SH-SY5Y (cell line): Measurements from ENCODE around the gene ODAPH.

Experiments used
- GATA2 ChIP-seq: IDR thresholded peaks from 2 replicates; pipeline ENCODE4 v1.6.1; 2011; ENCODE audit warnings: mild to moderate bottlenecking, low read depth, low read length
- GATA3 ChIP-seq: IDR thresholded peaks from 2 replicates; pipeline ENCODE4 v1.6.1; 2011; ENCODE audit warnings: low read depth, mild to moderate bottlenecking, low read length, moderate library complexity

The ODAPH gene

GRCh38 chr4:75555294-75556164 is at the start of gene ODAPH:
TSS of gene ODAPH (plus strand) at chr4:75556066. CDS start at chr4:75556083, 17 bp downstream.
- no peak for TF ChIP-seq GATA2
- TF ChIP-seq GATA3: no peak

- TF ChIP-seq GATA3 (no peak), GATA2 (no peak)
Observed at GRCh38 chr4:75511841-75512240, 44.0 kb upstream of the ODAPH start.

DNA sequence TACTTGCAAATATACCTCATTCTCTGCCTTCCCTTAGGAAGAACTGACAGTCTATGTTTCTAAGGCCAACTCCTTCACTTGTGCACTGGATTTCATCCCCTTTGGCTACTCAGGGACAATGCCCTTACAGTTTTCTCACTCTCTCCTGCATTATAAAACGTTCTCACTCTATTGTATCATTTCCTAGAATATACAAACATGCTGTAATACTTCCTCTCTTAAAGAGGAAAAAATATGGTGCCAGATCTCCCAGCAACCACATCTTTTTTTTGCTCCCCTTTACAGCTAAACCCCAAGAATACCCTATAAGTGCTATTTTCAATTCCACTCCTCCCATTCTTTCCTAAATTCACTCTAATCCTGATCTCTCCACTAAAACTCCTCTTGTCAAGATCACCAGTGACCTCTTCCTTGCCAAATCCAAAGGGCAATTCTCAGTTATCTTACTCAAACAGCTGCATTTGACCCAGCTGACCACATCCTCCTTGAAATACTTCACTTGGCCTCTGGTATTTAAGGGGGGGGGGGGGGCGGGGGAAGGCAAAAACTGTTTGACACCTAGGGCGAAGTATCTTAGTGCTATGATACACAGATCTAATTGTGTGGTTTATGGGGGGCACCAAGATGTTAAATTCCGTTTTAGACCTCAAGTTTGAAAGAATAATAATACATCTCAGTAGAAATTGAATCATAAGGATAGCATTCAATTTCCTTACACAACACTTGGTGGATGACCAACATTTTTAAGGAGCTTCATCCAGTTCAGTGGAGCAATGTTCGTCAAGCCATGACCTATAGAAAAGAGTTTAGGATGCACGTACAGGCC is 43.3 kb upstream of the ODAPH start:
- TF ChIP-seq GATA3 (no peak), GATA2 (no peak)

GRCh38 chr4:75513526-75514130 is 42.2 kb upstream of the ODAPH start:
- TF ChIP-seq GATA2 (no peak), GATA3 (no peak)

DNA sequence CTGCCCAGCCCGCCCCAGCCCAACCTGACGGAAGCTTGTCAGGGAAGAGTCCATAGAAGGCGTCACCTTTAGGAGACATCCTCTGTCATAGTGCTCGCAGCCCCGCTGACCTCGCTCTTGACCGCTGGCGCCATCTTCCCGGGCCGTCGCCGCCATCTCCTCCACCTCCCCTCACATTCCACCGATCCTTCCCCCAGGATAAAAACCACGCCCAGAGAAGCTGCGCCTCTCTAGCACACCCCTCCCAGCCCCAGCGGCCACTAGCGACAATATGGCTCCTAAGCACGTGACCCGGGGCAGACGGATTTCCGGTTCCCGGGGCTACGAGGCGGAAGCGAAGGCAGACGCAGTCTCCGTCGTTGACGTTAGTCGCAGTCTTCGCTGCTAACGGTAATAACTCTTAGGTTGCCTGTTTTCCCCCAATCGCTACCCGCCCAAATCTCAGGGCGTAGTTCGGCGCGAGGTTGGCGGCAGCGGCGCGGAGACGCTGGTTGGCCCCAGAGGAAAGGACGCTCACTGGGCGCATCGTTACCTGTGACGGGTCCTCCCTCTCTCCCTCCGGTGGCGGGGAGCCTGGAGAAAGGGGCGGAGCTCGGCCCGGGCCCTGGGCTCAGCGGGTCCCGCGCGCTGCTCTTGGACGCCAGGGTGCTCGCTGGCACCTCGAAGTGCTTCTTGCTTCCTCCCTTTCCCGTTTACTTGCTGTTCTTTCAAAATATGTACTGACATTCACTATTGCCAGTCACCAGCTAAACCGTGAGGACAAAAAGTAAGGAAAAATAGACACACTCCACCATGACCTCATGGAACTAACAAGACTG is 41.5 kb upstream of the ODAPH start, which contains the start of the genes RCHY1 and THAP6:
Gene RCHY1 (minus strand): TSS at position 273 of the 818 bp plus-strand sequence. CDS start 117 bp downstream, at position 156.
Gene THAP6 (plus strand): TSS at position 343 of the 818 bp plus-strand sequence. CDS start 980 bp downstream, outside the sequence.
- no peak for TF ChIP-seq GATA2
- TF ChIP-seq GATA3: no peak

- TF ChIP-seq GATA3: no peak
- TF ChIP-seq GATA2: no peak
Observed at GRCh38 chr4:75514949-75515612, 40.8 kb upstream of the ODAPH start.

DNA sequence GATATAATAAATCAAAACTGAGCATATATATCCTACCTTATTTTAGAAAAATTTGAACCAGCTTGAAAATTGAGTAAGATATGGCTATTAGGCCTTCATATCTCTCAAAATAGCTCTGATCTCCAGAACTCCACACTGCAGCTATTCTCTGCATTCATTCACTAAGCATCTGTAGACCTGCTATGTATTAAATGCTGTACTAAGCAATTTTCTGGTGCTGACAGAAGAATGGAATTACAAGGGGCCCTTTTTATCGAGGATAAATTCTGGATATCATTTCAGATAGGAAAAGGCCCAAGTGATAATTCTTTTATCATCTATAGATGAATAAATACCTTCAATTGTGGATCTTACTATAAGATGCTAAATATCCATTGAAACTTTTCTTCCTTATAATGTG is 39.7 kb upstream of the ODAPH start:
- no peak for TF ChIP-seq GATA2
- TF ChIP-seq GATA3: no peak

- no peak for TF ChIP-seq GATA2
- TF ChIP-seq GATA3: no peak
Observed at GRCh38 chr4:75525086-75525485, 30.8 kb upstream of the ODAPH start.

DNA sequence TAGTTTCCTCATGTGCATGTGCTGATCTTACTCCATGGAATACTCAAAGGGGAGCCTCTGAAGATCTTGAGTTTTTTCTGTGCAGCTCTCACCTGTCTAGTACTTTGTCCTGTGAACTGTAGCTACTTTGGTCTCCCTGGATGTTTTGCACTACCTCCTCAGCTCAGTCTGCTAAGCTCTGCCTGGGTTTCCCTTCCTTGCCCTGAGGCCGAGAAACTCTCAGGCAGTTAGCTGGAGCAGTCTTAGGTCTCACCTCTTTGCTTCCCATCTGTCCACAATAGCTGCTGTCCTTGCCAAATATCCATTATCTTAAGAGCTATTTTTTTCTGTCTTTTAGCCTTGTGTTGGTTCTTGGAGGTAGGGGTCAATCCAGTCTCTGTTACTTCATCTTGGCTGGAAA is 30.0 kb upstream of the ODAPH start:
- TF ChIP-seq GATA2 (no peak), GATA3 (no peak)

DNA sequence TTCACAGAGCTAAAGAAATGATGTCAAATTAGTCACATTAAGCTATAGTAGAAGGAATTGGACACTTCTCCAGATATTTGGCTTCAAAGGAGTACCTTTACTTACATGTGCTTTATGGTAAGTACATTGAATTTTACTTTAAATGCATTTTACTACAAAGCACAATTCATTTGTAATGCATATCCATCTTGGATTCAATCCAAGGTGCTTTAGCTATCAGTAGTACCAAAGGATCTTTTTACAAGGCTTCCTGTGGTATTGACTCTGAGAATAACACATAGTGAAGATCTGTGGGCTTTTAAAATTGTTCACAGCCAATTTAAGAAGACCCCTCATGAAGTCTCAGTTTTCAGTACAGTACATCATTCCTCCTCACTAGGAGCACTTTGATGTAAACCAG is 28.4 kb upstream of the ODAPH start:
- TF ChIP-seq GATA3: no peak
- TF ChIP-seq GATA2: no peak

DNA sequence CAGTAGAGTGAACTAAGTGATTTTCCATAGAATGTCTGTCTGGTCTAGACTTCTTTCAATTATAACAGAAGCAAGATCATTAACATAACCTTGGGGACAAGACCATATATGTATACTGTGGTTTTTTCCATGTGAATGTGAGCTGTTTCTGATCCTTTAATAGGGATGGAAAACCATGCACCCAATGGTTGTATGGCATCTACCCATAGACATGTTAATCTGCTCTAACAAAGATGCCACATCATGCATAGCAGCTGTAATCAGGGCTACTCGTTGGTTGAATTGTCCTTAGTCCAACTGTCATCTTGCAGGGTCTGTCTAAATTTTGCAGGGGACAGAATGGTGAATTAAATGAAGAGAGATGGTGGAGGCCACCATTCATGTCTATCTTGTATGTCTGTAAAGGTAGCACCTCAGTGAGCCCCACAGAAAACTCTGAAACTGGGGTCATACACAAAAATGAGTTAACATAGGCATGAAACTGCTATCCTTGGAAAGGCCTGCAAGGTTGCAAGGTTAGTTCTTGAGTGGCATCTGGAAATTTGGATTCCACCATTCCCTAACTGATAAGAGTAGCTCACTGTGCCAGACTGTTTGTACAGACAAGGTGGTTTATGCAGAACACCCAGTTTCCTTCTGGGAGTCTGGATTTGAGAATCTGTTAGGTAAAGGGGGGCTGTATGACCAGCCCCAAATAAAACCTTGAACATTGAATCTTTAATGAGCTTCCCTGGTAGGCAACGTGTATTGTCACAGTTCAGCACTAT is 25.1 kb upstream of the ODAPH start:
- no peak for TF ChIP-seq GATA3
- TF ChIP-seq GATA2: no peak

- TF ChIP-seq GATA2: no peak
- no peak for TF ChIP-seq GATA3
Observed at GRCh38 chr4:75542824-75543223, 13.0 kb upstream of the ODAPH start.
